ENCODE data around the gene RTKN2. TPM values are rescaled to one million over a fixed set of nuclear protein-coding genes. Genes with fewer than 3 reads are reported as not detected.

Gene RTKN2
- total and polyA plus RNA-seq, 10 donors = 0.26 to 5.7 (median 1.6) TPM

DNA sequence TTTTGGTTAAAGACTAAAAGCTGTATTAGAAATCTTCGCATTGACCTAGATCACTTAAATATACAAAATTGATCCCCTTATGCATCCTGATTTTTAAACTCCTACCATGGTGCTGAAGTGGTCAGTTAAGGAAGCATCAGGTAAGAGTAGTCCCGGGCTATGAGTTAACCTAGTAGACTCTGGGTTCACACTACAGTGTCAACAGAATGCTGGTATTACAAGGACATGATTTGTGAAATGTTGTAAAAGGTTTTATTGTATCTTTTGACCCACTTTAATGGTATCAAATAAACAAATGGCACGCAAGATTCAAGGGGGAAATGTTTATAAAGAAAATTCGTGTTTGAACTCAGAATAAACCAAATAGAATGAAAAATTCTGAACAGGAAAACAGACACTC lies 36.8 kb downstream of the RTKN2 start:
- 88 to 95% (median 90%) methylated on average over 4 of the region's 4 CpGs for WGBS, 5 donors
- Histone ChIP-seq H3K9me3 (no peaks in the 10 kb centered on the region), H3K27me3 (replicated peaks in 1 of 7) (no peaks in the 10 kb centered on the region), H3K27ac (no peak overlapping the region), H3K4me3 (no peak overlapping the region), H3K4me1 (peaks cover 0 to 4% (median 0%) of the 10 kb centered on the region in 6 donors), H3K36me3 (no peaks in the 10 kb centered on the region)
- intact Hi-C loops (cut with DNase I; ENCODE audit: low total_unique reads) = no loop called here
- no peak for DNase-seq
- TF ChIP-seq, protein P1, sequence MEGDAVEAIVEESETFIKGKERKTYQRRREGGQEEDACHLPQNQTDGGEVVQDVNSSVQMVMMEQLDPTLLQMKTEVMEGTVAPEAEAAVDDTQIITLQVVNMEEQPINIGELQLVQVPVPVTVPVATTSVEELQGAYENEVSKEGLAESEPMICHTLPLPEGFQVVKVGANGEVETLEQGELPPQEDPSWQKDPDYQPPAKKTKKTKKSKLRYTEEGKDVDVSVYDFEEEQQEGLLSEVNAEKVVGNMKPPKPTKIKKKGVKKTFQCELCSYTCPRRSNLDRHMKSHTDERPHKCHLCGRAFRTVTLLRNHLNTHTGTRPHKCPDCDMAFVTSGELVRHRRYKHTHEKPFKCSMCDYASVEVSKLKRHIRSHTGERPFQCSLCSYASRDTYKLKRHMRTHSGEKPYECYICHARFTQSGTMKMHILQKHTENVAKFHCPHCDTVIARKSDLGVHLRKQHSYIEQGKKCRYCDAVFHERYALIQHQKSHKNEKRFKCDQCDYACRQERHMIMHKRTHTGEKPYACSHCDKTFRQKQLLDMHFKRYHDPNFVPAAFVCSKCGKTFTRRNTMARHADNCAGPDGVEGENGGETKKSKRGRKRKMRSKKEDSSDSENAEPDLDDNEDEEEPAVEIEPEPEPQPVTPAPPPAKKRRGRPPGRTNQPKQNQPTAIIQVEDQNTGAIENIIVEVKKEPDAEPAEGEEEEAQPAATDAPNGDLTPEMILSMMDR (IDR thresholded peaks at IDR 0.05 in 8 of 11, conservative IDR thresholded peaks at IDR 0.05 in 3 of 11) = no peak
- TF ChIP-seq POLR2AphosphoS5 (IDR thresholded peaks at IDR 0.05) = no peak
- TF ChIP-seq POLR2A (IDR thresholded peaks at IDR 0.05) = no peak

DNA sequence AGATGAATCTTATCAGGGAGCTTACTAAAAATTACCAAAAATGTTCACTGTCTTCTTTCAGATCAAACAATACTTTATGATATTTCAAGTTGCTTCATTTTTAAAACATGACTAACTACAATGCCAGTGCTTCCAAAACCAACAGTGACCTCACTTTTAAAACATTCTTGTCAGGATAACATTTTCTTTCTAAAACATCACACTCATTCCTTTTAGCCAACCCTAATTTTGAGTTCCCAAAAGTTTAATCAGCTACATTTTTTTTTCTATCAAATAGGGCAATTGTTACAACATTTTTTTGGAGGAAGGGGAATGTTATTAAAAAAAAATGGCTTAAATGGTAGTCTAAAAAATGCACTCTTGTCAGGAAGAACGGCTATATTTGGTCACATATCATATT lies 37.3 kb downstream of the RTKN2 start:
- DNase-seq = no peak
- Histone ChIP-seq H3K4me1 (peaks cover 0 to 4% (median 0%) of the 10 kb centered on the region in 6 donors), H3K9me3 (no peaks in the 10 kb centered on the region), H3K36me3 (no peaks in the 10 kb centered on the region), H3K27ac (no peak overlapping the region), H3K4me3 (no peak overlapping the region), H3K27me3 (replicated peaks in 1 of 7) (no peaks in the 10 kb centered on the region)
- intact Hi-C loops (cut with DNase I; ENCODE audit: low total_unique reads) = no loop called here
- TF ChIP-seq POLR2A (IDR thresholded peaks at IDR 0.05) = no peak
- no peak for TF ChIP-seq POLR2AphosphoS5 (IDR thresholded peaks at IDR 0.05)
- TF ChIP-seq, protein P1 (IDR thresholded peaks at IDR 0.05 in 8 of 11, conservative IDR thresholded peaks at IDR 0.05 in 3 of 11) = no peak
- 74 to 92% (median 78%) methylated on average over 1 of the region's 1 CpG for WGBS, 5 donors

DNA sequence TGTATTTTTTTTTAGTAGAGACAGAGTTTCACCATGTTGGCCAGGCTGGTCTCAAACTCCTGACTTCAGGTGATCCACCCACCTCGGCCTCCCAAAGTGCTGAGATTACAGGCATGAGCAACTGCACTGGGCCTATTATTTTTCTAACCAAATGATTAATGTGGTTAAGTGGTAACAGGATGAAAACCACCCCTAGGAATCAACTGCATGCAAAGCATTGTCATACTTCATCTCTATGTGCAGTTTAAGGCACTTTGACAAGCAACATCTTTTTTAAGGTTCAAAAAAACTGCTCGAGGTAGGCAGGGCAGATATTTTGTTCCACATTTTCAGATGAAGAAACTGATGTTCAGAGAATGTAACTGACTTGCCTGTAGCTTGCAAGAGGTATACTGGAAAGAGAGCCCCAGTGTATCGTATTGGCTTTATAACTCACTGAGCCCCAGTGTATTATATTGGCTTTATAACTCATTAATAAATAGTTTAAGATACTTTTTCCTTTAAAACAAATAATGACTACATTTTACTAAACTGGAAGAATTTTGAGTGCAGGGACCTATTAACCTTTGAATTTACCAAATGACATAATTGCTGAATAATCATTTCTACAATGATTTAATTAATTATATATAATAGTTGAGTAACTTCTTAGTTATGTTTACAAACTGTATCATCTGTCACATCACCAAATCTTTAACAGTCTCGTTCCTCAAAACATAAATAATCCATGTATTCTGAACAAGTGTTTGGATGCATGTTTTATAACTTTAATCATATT lies 38.1 kb downstream of the RTKN2 start:
- no peak for DNase-seq
- Histone ChIP-seq H3K4me1 (peaks cover 0 to 4% (median 0%) of the 10 kb centered on the region in 6 donors), H3K36me3 (no peaks in the 10 kb centered on the region), H3K4me3 (no peak overlapping the region), H3K27me3 (replicated peaks in 1 of 7) (no peaks in the 10 kb centered on the region), H3K9me3 (no peaks in the 10 kb centered on the region), H3K27ac (no peak overlapping the region)
- WGBS, 5 donors = 80 to 87% (median 83%) methylated on average over 4 of the region's 4 CpGs
- intact Hi-C loops (cut with DNase I; ENCODE audit: low total_unique reads) = no loop called here
- no peak for TF ChIP-seq POLR2AphosphoS5 (IDR thresholded peaks at IDR 0.05)
- TF ChIP-seq, protein P1 (IDR thresholded peaks at IDR 0.05 in 8 of 11, conservative IDR thresholded peaks at IDR 0.05 in 3 of 11) = no peak

DNA sequence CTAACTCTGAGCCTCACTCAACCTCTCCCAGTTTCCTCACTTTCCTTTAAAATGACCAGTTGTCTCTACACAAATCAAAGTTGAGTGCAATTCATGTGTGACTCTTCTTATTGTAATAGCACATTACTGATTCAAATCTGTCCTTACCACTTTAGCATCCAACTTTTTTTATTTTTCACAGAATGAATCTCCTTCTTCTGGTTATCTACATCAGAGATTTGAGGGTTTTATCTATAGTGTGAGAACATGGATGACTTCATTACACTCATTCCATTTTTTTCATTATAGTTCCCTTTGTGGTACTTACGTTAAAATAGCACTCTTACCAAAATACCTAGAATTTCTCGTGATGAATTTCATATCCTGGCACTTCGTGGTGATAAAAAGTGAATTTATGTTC lies 43.3 kb downstream of the RTKN2 start:
- H3K9me3 ChIP-seq = no peaks in the 10 kb centered on the region

More for the DNA sequence above, 43.3 kb downstream of the RTKN2 start:
- Histone ChIP-seq H3K4me3 (no peak overlapping the region), H3K36me3 (no peaks in the 10 kb centered on the region), H3K4me1 (no peaks in the 10 kb centered on the region), H3K27ac (no peak overlapping the region), H3K27me3 (replicated peaks in 1 of 7) (no peaks in the 10 kb centered on the region)
- WGBS, 5 donors = 78 to 93% (median 83%) methylated on average over 3 of the region's 3 CpGs
- TF ChIP-seq, protein P1 (IDR thresholded peaks at IDR 0.05 in 8 of 11, conservative IDR thresholded peaks at IDR 0.05 in 3 of 11) = no peak
- TF ChIP-seq POLR2AphosphoS5 (IDR thresholded peaks at IDR 0.05) (no peak), POLR2A (IDR thresholded peaks at IDR 0.05) (no peak)
- intact Hi-C loops (cut with DNase I; ENCODE audit: low total_unique reads) = no loop called here
- no peak for DNase-seq
